Ectodermal cell (in vitro differentiated cells): ENCODE measurements around the gene OR8D4. TPM values are rescaled to one million over a fixed set of nuclear protein-coding genes. Genes with fewer than 3 reads are reported as not detected.
"Not testable (repeated sequence)": the region's sequence is repeated elsewhere in the genome, so short reads cannot be mapped to it uniquely, and the experiment has no call there.

Experiments
- H3K27ac ChIP-seq: 2 replicates; pipeline ENCODE4 v1.7.0; 2013; ENCODE audit warnings: mild to moderate bottlenecking, low read depth, low read length; ENCODE audit not compliant: insufficient read depth, poor library complexity, severe bottlenecking
- H3K27me3 ChIP-seq: 2 replicates; pipeline ENCODE4 v1.7.0; 2013; ENCODE audit warnings: mild to moderate bottlenecking, low read length; ENCODE audit not compliant: insufficient read depth, control insufficient read depth, poor library complexity, severe bottlenecking
- H3K36me3 ChIP-seq: one replicate; pipeline ENCODE4 v1.7.0; 2013; ENCODE audit warnings: low read length; ENCODE audit not compliant: control insufficient read depth, insufficient read depth
- H3K4me1 ChIP-seq: one replicate; pipeline ENCODE4 v1.7.0; 2013; ENCODE audit warnings: low read length; ENCODE audit not compliant: control insufficient read depth, insufficient read depth
- H3K4me3 ChIP-seq: 2 replicates; pipeline ENCODE4 v1.7.0; 2013; ENCODE audit warnings: low read depth, low read length, control low read depth; ENCODE audit not compliant: insufficient read depth
- H3K9me3 ChIP-seq: 2 replicates; pipeline ENCODE4 v1.7.0; 2013; ENCODE audit warnings: mild to moderate bottlenecking, low read length, moderate library complexity; ENCODE audit not compliant: control insufficient read depth
- WGBS, 2 experiments: methylation state at CpG; one replicate each; pipeline ENCODE4 v1.1.7; 2013; ENCODE audit warnings: missing lambda C conversion rate in 2 of 2; 5-methylcytosine and 5-hydroxymethylcytosine counted together
- polyA plus RNA-seq, 4 experiments: library from polyadenylated mRNA; stranded (reverse); fragments of 50-300 nt; gene quantifications; one replicate each; pipeline ENCODE4 v1.2.3, GENCODE V29; 2013

OR8D4 gene
- polyA plus RNA-seq (2013, experiment 1 of 4) = not detected
- polyA plus RNA-seq (2013, experiment 2 of 4) = not detected
- polyA plus RNA-seq (2013, experiment 3 of 4) = not detected
- not detected for polyA plus RNA-seq (2013, experiment 4 of 4)

DNA sequence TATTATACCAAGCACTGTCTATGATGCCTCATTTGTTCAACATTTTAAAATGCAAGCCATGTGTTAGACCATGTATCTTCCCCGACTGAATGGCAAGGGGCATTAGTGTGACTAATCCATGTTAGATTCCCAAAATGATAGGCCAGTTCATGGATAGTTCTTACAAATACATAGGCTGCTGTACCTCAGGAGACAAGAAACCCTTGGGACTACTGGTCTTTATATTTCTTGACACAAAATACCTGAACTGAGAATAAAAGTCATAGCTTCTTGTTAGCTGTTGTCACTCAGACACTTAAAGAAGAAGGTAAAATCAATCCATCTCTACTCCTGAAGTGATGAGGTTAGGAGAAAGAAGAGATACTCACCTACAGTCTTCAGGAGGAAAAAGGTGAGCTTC lies at the start of gene OR8D4:
TSS of gene OR8D4 (plus strand) at position 301 of the 400 bp plus-strand sequence. CDS start 4,265 bp downstream, outside the sequence.
- Histone ChIP-seq H3K4me3 (no peak within 1 kb of the TSS), H3K4me1 (no peaks in the 10 kb centered on the region), H3K9me3 (no peaks in the 10 kb centered on the region), H3K36me3 (no peaks in the 10 kb centered on the region), H3K27me3 (no peaks in the 10 kb centered on the region), H3K27ac (no peak within 1 kb of the TSS)
- WGBS, 2 experiments = 94 to 100% methylated on average over 1 of the region's 1 CpG

DNA sequence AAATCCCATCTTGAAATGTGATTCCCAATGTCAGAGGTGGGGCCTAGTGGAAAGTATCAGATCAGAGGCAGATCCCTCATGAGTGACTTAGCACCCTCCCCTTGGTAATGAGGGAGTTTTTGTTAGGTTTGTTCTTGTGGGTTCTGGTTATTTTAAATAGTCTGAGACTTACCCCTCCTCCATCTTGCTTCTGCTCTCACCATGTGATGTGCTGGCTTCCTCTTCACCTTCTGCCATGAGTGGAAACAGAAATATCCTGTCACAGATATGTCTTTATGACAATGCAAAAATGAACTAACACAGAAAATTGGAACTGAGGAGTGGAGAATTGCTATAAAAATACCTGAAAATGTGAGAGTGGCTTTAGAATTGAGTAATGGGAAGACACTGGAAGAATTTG lies 49.6 kb upstream of the OR8D4 start:
- Histone ChIP-seq H3K4me3 (no peak overlapping the region), H3K27me3 (no peaks in the 10 kb centered on the region), H3K27ac (no peak overlapping the region), H3K36me3 (no peaks in the 10 kb centered on the region), H3K4me1 (no peaks in the 10 kb centered on the region), H3K9me3 (no peaks in the 10 kb centered on the region)

DNA sequence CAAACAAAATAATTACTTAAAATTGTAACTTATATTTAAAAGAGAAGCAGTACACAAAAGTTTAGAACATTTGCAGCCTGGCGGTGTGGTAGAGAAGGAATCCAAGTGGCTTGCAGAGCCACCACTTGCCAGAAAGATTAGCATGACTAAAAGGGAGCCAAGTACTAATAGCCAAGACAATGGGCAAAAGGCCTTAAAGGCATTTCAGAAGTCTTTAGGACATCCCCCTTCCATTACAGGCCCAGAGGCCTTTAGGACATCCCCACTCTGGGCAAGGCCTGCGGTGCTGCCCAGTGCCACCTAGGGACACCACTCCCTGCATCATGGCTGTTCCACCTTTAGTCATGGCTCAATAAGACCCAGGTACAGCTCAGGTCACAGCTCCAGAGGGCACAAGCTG lies 48.9 kb upstream of the OR8D4 start:
- Histone ChIP-seq H3K9me3 (no peaks in the 10 kb centered on the region), H3K4me1 (no peaks in the 10 kb centered on the region), H3K4me3 (no peak overlapping the region), H3K27me3 (no peaks in the 10 kb centered on the region), H3K27ac (no peak overlapping the region), H3K36me3 (no peaks in the 10 kb centered on the region)
- WGBS, 2 experiments = 88 to 95% methylated on average over 2 of the region's 2 CpGs

DNA sequence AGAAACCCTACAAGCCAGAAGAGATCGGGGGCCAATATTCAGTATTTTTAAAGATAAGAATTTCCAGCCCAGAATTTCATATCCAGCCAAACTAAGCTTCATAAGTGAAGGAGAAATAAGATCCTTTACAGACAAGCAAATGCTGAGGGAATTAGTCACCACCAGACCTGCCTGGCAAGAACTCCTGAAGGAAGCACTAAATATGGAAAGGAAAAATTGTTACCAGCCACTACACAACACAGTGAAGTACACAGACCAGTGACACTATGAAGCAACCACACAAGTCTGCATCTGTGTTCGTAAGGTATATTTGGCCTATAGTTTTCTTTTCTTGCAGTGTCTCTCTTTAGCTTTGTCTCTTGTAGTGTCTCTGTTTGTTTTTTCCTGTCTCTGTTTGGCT lies 45.5 kb upstream of the OR8D4 start:
- no peaks in the 10 kb centered on the region for H3K9me3 ChIP-seq
- no peaks in the 10 kb centered on the region for H3K4me1 ChIP-seq
- no peaks in the 10 kb centered on the region for H3K36me3 ChIP-seq
- H3K27ac ChIP-seq = no peak overlapping the region
- 91 to 96% methylated on average over 2 of the region's 2 CpGs for WGBS, 2 experiments
- H3K27me3 ChIP-seq = no peaks in the 10 kb centered on the region
- H3K4me3 ChIP-seq = no peak overlapping the region

DNA sequence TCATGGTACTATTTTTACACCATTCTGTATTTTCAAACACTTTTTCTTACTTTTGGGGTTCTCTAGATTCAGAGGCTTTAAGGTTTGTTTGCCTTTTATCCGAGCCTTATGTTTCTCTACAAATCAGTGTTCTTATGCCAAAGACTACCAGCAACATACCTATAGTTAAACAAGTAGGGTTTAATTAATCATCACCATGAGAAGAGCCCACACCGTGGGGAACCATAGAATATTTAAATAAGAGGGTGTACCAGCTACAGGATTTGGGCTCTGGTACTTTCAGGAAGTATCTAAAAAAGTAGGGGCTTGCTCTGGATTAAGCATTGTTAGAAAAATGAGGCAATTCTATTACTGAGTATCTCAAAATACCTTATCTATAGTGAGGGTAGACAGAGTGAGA lies 42.2 kb upstream of the OR8D4 start:
- H3K4me1 ChIP-seq = no peaks in the 10 kb centered on the region
- 88% methylated on average over 2 of the region's 2 CpGs; no CpG with 5 or more reads in 1 of the 2 experiments for WGBS, 2 experiments
- H3K27ac ChIP-seq = no peak overlapping the region

DNA sequence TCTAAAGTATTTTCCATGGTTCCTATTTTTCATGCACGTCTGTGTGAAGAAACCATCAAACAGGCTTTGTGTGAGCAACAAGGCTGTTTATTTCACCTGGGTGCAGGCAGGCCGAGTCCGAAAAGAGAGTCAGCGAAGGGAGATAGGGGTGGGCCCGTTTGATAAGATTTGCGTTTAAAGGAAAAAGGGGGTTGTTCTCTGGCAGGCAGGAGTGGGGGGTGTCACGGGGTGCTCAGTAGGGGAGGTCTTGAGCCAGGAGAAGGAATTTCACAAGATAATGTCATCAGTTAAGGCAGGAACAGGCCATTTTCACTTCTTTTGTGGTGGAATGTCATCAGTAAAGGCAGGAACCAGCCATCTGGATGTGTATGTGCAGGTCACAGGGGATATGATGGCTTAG lies 36.7 kb upstream of the OR8D4 start:
- 29% methylated on average over 7 of the region's 7 CpGs for WGBS, 2 experiments
- not testable (repeated sequence) for H3K4me1 ChIP-seq, H3K9me3 ChIP-seq, H3K36me3 ChIP-seq, H3K27ac ChIP-seq, H3K4me3 ChIP-seq, H3K27me3 ChIP-seq

More for the DNA sequence above, 42.2 kb upstream of the OR8D4 start:
- Histone ChIP-seq H3K9me3 (no peaks in the 10 kb centered on the region), H3K4me3 (no peak overlapping the region), H3K27me3 (no peaks in the 10 kb centered on the region), H3K36me3 (no peaks in the 10 kb centered on the region)

DNA sequence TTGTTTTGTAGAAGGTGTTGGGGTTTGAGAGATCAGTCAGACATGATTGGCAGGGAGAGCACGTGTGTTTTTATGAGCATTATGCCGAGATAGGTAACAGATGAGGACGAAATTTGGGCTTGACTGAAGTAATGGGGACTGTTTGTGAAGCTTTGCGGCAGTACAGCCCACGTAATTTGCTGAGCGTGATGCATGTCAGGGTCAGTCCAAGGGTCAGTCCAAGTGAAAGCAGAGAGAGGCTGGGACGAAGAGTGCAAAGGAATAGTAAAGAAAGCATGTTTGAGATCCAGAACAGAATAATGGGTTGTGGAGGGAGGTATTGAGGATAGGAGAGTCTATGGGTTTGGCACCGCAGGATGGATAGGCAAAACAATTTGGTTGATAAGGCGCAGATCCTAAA lies 34.2 kb upstream of the OR8D4 start:
- not testable (repeated sequence) for H3K36me3 ChIP-seq
- 94% methylated on average over 9 of the region's 9 CpGs for WGBS, 2 experiments

DNA sequence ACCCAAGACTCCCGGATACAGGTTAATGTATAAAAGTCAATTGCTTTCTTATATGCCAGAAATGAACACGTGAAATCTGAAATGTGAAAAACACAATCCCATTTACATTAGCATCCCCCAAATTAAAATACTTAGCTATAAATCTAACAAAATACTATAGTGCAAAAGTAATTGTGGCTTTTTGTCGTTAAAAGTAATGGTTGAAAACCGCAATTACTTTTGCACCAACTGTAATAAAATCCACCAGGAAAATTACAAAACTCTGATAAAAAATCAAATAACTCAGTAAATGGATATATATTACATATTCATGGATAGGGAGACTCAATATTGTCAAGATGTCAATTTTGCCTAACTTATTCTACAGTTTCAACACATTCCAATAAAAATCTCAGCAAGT lies 21.1 kb upstream of the OR8D4 start:
- no CpG with 5 or more reads among the region's 4 CpGs for WGBS, 2 experiments
- H3K36me3 ChIP-seq = no peaks in the 10 kb centered on the region
- H3K27ac ChIP-seq = no peak overlapping the region
- H3K4me1 ChIP-seq = peaks cover 11% of the 10 kb centered on the region
- H3K27me3 ChIP-seq = no peaks in the 10 kb centered on the region
- no peaks in the 10 kb centered on the region for H3K9me3 ChIP-seq
- H3K4me3 ChIP-seq = no peak overlapping the region

More for the DNA sequence above, 34.2 kb upstream of the OR8D4 start:
- H3K27ac ChIP-seq, H3K9me3 ChIP-seq, H3K4me1 ChIP-seq, H3K4me3 ChIP-seq, H3K27me3 ChIP-seq: not testable (repeated sequence)

DNA sequence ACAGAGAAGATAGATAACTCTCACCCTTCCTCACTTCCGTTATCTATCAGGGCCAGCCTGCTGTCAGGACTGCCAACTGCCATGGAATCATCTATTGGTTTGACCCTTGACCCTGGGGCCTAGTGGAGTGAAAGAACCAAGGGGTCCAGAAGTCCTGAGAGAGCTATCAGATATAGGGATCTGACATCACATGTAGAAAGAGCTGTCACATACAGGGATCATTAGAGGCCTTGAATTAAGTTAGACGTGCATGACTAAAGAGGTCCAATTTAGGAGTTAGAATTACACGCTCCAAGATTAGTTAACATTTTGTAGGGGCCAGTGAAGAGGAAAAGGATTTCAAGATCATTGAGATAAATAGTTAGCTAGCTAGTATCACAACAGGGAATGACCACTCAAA lies 16.4 kb upstream of the OR8D4 start, which contains the start of gene TMEM225:
TSS of gene TMEM225 (minus strand) at position 101 of the 400 bp plus-strand sequence. CDS start 245 bp downstream, outside the sequence.
- Histone ChIP-seq H3K4me3 (no peak within 1 kb of the TSS), H3K9me3 (no peaks in the 10 kb centered on the region), H3K27me3 (no peaks in the 10 kb centered on the region), H3K36me3 (no peaks in the 10 kb centered on the region), H3K4me1 (peaks cover 2% of the 10 kb centered on the region), H3K27ac (no peak within 1 kb of the TSS)
- WGBS, 2 experiments = 94 to 98% methylated on average over 3 of the region's 3 CpGs

DNA sequence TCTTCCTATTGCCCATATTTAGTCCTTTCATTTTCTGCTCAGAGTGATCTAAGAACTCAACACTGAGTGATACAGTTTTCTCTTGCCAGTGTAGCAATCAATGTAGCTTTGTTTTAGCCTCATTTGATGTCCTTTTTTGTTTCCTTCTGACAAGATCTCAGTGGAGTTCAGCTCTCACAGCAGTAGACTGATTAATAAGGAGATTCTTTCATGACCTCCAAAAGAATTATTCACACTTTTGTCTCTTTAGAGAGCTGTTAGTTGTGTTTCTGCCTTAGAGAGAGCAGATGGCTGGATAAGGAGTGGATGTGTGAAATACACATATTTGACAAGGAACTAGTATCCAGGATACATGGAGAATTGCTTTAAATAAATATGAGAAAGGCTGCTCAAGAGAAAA lies 9.9 kb upstream of the OR8D4 start:
- peaks cover under 1% of the 10 kb centered on the region for H3K4me1 ChIP-seq
- no peak overlapping the region for H3K27ac ChIP-seq

DNA sequence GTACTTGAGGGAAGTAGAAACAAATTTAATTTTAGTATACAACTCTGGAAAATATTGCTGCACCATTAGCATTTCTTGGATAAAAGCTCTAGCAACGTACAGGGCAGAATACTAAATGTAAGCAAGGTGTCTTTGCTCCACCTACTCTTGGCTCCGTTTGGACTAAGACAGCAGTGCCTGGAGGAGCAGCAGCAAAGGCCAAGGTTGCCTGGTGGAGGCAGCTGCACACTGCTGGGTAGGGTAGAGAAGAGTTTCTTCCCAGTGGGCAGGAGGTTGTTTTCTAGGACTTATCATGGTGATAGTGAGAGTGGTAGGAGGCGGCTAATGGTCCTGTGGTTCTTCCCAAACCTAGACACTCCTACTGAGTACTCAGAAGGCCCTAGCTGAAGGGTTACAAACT lies 2.2 kb upstream of the OR8D4 start:
- H3K27ac ChIP-seq = no peak overlapping the region
- H3K4me1 ChIP-seq = no peaks in the 10 kb centered on the region
- WGBS, 2 experiments = 89% methylated on average over 3 of the region's 3 CpGs
- H3K36me3 ChIP-seq = no peaks in the 10 kb centered on the region
- no peaks in the 10 kb centered on the region for H3K9me3 ChIP-seq
- H3K27me3 ChIP-seq = no peaks in the 10 kb centered on the region
- H3K4me3 ChIP-seq = no peak overlapping the region

More for the DNA sequence above, 9.9 kb upstream of the OR8D4 start:
- no peaks in the 10 kb centered on the region for H3K9me3 ChIP-seq
- no peaks in the 10 kb centered on the region for H3K27me3 ChIP-seq
- no peaks in the 10 kb centered on the region for H3K36me3 ChIP-seq
- no peak overlapping the region for H3K4me3 ChIP-seq
